Stimulated activated CD4-positive, alpha-beta T cell treated with anti-CD3 and anti-CD28 coated beads, Interleukin-1b, Interleukin-23, amount 100 ng/mL, for 24 hours (primary cell): Measurements from ENCODE around the gene RBM41.
"Not testable (repeated sequence)": the region's sequence is repeated elsewhere in the genome, so short reads cannot be mapped to it uniquely, and the experiment has no call there.

ENCODE experiments used
- DNase-seq, 4 experiments: peaks; one replicate each; pipeline ENCODE4 v3.0.0-alpha.2; 2020; ENCODE audit warnings: low read depth in 4 of 4, low spot score in 1 of 4

The RBM41 gene

DNA sequence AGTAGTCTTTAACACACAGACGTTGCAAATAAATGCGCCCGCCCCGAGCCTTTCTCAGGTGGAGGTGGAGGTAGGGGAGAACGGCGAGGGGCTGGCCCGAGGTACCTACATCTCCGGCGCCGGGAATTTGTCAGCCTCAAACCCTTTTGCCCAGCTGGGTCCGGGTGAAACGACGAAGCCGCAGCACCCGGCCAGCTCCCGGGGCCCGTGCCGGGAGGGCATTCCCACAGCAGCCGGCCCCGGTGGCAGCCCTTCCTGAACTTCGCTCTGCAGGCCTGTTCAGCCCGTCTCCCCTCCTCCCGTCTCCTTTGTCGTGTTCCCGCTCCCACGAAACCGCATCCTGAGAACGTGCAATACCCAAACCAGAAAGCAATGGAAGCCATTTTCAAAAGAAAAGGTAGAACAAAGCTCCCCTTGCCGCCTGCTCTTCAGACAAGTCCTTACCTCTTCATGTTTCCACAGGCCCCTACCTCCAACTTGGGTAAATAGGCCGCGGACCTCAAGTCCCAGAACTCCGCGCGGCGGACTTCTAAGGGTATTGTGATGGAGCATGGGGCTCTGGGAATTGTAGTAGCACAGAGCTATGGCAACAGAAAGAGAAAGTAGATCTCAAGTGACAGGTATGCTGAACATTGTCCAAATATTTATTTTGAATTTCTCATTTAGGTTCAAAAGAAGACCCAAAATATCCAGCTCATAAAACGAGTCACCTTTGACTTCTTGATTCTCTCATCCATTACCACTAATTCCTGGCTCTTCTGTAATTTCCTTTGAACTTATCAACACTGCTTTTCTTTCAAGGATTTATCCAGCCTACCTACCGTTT lies at the start of gene RBM41:
RBM41 (minus strand) TSS at position 501 of the 826 bp plus-strand sequence; CDS start at position 452, 49 bp downstream.
- DNase-seq = peak; percentile 24 to 51 (median 39)

DNA sequence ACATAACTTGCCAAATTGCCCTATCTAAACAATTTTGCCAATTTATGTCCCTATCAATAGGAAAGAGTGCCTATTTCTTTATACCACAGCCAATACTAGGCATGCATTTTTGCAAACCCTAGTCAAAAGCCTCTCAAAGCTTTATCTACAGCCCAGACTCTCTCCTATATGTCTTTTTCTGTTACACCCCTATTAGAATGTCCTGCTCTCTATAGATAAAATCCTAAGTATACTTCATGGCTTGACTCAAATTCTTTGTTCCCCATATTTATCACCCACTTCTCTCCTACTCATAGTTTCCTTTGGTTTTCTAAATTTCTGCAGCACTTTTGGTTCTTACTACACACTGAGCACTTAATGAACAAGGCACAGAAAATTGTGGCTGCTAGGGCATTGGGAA lies 49.6 kb upstream of the RBM41 start:
- DNase-seq = no peak

- no peak for DNase-seq
Observed at GRCh38 chrX:107167163-107167921, 48.7 kb upstream of the RBM41 start.

GRCh38 chrX:107157618-107158017 lies 39.0 kb upstream of the RBM41 start:
- not testable (repeated sequence) for DNase-seq

DNA sequence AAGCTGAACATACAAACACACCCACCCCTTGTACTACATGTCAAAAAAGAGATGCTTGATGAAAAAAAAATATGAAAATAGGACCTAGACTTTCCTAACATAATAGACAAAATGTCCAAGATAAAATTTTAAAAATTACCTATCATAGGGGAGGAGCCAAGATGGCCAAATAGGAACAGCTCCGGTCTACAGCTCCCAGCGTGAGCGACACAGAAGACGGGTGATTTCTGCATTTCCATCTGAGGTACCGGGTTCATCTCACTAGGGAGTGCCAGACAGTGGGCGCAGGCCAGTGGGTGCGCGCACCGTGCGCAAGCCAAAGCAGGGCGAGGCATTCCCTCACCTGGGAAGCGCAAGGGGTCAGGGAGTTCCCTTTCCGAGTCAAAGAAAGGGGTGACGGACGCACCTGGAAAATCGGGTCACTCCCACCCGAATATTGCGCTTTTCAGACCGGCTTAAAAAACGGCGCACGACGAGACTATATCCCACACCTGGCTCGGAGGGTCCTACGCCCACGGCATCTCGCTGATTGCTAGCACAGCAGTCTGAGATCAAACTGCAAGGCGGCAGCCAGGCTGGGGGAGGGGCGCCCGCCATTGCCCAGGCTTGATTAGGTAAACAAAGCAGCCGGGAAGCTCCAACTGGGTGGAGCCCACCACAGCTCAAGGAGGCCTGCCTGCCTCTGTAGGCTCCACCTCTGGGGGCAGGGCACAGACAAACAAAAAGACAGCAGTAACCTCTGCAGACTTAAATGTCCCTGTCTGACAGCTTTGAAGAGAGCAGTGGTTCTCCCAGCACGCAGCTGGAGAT lies 37.2 kb upstream of the RBM41 start:
- not testable (repeated sequence) for DNase-seq

DNA sequence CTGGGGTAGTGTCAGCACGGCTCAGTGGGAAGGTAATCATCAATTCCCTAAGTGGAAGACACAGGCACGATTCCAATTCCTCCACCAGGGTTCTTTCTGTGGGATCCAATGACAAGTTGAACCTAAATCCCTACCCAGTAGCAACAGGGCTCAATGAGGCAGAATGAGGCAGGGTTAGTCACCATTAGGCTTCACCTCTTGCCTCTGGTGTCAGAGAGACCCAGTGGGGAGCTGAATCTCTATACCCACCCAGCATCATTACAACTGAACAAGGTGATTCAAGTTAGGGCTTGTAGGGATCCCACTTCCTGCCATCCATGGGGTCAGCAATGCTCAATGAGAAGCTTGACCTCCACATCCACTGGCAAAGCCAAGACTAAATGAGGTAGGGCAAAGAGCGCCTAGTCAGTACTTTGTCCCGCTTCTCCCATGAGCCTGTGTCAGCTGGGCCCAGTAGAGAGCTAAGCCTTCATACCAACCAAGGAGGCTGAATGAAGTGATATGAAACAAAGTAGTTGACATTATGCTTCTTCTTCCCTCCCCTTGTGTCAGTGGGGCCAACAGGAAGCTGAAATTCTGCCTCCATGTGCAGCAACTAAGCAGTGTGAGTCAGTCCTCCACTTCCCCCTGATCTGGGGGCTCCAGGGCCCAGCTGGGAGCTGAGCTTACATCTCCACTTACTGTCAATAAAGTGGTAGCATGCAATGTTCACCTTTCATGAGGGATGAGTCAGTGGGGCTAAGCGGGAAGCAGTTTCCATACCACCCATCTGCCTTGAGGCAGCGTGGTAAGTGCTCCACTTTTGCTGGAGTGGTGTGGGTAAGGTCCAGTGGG lies 36.4 kb upstream of the RBM41 start:
- DNase-seq = no peak

GRCh38 chrX:107153005-107153404 lies 34.4 kb upstream of the RBM41 start:
- no peak for DNase-seq

DNA sequence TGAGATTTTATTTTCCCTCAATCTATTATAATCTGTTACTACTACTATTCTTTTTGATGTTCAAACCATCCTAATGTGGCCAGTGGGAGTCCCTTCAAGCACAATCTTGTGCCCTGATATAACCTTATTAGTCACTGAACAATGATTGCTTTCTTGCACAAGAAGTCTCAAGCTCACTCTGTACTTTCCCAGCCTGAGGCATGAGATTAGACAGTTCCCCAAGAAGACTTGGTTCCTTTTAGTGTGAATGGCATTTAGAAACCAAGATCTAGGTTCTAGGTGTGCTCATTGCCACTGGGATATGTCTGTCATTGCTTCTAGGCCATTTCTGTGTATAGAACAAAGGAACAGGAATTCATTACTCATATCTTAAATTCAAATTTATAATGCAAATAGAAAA lies 28.0 kb upstream of the RBM41 start:
- no peak for DNase-seq

GRCh38 chrX:107135965-107136307 lies 17.3 kb upstream of the RBM41 start:
- no peak for DNase-seq

GRCh38 chrX:107135049-107135964 lies 16.7 kb upstream of the RBM41 start:
- no peak for DNase-seq

DNA sequence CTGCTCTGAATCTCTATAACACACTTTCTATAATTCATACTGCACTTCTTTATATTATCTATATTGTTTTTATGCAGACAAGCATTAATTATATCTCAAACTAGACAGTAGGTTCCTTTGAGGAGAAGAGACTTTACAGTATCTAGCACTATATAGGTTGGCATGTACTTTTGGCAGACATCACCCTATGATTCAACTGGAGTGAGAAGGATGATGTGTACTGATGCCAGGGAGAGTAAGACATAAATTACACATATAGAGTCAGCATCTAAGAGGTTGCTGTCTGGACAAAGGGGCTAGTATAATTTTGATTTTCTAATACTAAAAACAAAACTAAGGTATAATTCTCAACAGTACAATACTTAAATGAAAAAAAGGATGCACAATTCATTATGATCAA lies 5.1 kb upstream of the RBM41 start:
- no peak for DNase-seq

GRCh38 chrX:107119283-107119682 lies 661 bp upstream of the RBM41 start:
- no peak for DNase-seq

DNA sequence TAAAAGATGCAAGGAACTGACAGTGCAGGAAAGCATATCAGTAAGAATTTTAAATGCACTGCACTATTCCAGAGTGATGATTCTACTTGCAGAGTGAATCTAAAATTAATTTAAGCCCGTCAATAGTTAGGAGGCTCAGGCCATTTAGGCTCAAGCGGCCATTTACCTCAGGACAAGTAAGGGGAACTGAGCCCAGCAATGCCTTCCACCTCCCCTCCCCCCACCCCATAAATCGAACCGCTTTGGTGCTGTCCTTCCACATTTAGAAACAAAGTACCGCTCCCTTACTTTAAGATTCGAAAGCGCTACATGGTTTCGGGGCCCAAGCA lies 665 bp downstream of the RBM41 start:
- no peak for DNase-seq

- no peak for DNase-seq
Observed at GRCh38 chrX:107107459-107107858, 11.2 kb downstream of the RBM41 start.

DNA sequence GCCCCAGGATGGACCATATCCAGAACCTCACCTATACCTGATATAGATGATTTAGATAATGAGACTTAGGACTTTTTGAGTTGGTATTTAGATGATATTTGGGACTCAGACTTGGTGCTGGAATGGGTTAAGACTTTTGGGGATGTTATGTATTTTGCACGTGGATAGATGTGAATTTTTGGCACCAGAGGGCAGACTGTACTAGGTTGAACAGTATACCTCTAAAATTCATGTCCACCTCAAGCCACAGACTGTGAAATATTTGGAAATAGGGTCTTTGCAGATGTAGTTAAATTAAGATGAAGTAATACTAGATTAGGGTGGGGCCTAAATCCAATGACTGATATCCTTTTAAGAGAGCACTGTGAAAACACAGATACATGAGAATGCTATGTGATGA lies 15.6 kb downstream of the RBM41 start:
- DNase-seq = no peak

GRCh38 chrX:107076158-107076557 lies 42.5 kb downstream of the RBM41 start:
- DNase-seq = no peak

DNA sequence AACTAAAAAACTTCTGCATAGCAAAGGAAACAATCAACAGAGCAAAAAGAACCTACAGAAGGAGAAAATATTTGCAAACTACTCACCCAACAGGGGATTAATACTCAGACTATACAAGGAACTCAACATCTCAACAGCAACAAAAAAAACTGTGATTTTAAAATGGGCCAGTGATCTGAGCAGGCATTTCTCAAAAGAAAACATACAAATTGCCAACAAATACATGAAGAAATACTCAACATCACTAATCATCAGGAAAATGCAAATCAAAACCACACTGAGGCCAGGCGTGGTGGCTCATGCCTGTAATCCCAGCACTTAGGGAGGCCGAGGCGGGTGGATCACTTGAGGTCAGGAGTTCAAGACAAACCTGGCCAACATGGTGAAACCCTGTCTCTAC lies 60.9 kb downstream of the RBM41 start:
- not testable (repeated sequence) for DNase-seq

DNA sequence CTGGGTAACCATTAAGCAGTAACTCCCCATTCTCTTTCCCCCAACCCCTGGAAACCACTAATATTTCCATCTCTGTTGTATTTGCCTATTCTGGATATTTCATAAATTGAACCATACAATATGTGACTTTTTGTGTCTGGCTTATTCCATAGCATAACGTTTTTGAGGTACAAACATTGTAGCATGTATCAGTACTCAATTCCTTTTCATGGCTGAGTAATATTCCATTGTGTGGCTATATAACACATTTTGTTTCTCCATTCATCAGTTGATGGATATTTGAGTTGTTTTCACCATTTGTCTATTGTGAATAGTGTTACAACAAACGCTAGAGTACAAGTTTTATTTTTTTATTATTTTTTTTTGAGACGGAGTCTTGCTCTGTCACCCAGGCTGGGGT lies 63.6 kb downstream of the RBM41 start:
- DNase-seq = no peak

- DNase-seq = no peak
Observed at GRCh38 chrX:107050195-107050709, 68.4 kb downstream of the RBM41 start.

GRCh38 chrX:107047622-107048021 lies 71.0 kb downstream of the RBM41 start:
- DNase-seq = no peak
